WTC11 (cell line): ENCODE results near the gene C1orf174.

ENCODE experiments used
- ESRRA ChIP-seq: sonication (generic); formaldehyde crosslinking; IDR thresholded peaks from 2 replicates; pipeline ENCODE4 v1.8.1; 2022; ENCODE audit warnings: mild to moderate bottlenecking, missing genetic modification reagents, borderline replicate concordance
- MAX ChIP-seq: sonication (generic); formaldehyde crosslinking; IDR thresholded peaks from 2 replicates; pipeline ENCODE4 v1.8.0; 2022; ENCODE audit warnings: mild to moderate bottlenecking, missing genetic modification reagents
- MLX ChIP-seq: sonication (generic); formaldehyde crosslinking; IDR thresholded peaks from 2 replicates; pipeline ENCODE4 v1.8.1; 2023; ENCODE audit warnings: mild to moderate bottlenecking, missing genetic modification reagents, moderate library complexity
- SMAD4 ChIP-seq: sonication (generic); formaldehyde crosslinking; IDR thresholded peaks from 2 replicates; pipeline ENCODE4 v1.8.0; 2022; ENCODE audit warnings: mild to moderate bottlenecking, missing genetic modification reagents
- TEAD4 ChIP-seq: sonication (generic); formaldehyde crosslinking; IDR thresholded peaks from 2 replicates; pipeline ENCODE4 v1.8.0; 2022; ENCODE audit warnings: mild to moderate bottlenecking, missing genetic modification reagents
- USF2 ChIP-seq: sonication (generic); formaldehyde crosslinking; IDR thresholded peaks from 2 replicates; pipeline ENCODE4 v1.8.1; 2023; ENCODE audit warnings: mild to moderate bottlenecking, missing genetic modification reagents, moderate library complexity
- ZNF121 ChIP-seq: sonication (generic); formaldehyde crosslinking; IDR thresholded peaks from 2 replicates; pipeline ENCODE4 v1.8.0; 2023; ENCODE audit warnings: missing genetic modification reagents
- ZNF232 ChIP-seq: sonication (generic); formaldehyde crosslinking; IDR thresholded peaks from 2 replicates; pipeline ENCODE4 v1.8.0; 2022; ENCODE audit warnings: mild to moderate bottlenecking, missing genetic modification reagents
- TF ChIP-seq, protein P1 (sequence below): fragments of 200-600 bp; IDR thresholded peaks from 2 replicates; pipeline ENCODE4 v1.8.0; 2022; ENCODE audit warnings: antibody characterized with exemption
- TF ChIP-seq, protein P2 (sequence below): sonication (generic); formaldehyde crosslinking; IDR thresholded peaks from 2 replicates; pipeline ENCODE4 v1.8.1; 2023; ENCODE audit warnings: mild to moderate bottlenecking, missing genetic modification reagents, borderline replicate concordance
- TF ChIP-seq, protein P3 (sequence below): sonication (generic); formaldehyde crosslinking; IDR thresholded peaks from 2 replicates; pipeline ENCODE4 v1.8.1; 2023; ENCODE audit warnings: mild to moderate bottlenecking, missing genetic modification reagents

DNA sequence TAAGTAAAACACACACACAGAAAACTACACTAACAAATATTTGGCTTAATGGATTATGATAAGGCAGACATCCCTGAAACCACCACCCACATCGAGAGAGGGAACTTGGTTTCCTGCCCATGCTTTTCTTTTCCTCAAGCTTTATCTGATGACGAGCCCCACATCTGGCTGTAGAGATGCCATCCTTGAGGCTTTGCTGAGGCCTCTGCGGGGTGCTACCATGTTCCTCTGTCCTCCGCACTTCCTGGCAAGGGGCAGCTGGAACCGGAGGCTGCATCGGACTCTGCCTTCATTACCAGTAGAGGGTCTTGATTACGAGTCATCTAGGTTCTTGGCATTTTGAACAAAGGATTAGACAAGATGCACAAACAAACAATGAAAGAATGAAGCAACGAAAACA, 21.7 kb upstream of the C1orf174 start:
- TF ChIP-seq, protein P1, sequence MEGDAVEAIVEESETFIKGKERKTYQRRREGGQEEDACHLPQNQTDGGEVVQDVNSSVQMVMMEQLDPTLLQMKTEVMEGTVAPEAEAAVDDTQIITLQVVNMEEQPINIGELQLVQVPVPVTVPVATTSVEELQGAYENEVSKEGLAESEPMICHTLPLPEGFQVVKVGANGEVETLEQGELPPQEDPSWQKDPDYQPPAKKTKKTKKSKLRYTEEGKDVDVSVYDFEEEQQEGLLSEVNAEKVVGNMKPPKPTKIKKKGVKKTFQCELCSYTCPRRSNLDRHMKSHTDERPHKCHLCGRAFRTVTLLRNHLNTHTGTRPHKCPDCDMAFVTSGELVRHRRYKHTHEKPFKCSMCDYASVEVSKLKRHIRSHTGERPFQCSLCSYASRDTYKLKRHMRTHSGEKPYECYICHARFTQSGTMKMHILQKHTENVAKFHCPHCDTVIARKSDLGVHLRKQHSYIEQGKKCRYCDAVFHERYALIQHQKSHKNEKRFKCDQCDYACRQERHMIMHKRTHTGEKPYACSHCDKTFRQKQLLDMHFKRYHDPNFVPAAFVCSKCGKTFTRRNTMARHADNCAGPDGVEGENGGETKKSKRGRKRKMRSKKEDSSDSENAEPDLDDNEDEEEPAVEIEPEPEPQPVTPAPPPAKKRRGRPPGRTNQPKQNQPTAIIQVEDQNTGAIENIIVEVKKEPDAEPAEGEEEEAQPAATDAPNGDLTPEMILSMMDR: no peak
- TF ChIP-seq MAX (no peak), ESRRA (no peak), ZNF232 (CRISPR knock-in tag) (no peak), SMAD4 (CRISPR knock-in tag) (no peak), ZNF121 (no peak), TEAD4 (CRISPR knock-in tag) (no peak), USF2 (no peak), MLX (CRISPR knock-in tag) (no peak)
- TF ChIP-seq, protein P2, sequence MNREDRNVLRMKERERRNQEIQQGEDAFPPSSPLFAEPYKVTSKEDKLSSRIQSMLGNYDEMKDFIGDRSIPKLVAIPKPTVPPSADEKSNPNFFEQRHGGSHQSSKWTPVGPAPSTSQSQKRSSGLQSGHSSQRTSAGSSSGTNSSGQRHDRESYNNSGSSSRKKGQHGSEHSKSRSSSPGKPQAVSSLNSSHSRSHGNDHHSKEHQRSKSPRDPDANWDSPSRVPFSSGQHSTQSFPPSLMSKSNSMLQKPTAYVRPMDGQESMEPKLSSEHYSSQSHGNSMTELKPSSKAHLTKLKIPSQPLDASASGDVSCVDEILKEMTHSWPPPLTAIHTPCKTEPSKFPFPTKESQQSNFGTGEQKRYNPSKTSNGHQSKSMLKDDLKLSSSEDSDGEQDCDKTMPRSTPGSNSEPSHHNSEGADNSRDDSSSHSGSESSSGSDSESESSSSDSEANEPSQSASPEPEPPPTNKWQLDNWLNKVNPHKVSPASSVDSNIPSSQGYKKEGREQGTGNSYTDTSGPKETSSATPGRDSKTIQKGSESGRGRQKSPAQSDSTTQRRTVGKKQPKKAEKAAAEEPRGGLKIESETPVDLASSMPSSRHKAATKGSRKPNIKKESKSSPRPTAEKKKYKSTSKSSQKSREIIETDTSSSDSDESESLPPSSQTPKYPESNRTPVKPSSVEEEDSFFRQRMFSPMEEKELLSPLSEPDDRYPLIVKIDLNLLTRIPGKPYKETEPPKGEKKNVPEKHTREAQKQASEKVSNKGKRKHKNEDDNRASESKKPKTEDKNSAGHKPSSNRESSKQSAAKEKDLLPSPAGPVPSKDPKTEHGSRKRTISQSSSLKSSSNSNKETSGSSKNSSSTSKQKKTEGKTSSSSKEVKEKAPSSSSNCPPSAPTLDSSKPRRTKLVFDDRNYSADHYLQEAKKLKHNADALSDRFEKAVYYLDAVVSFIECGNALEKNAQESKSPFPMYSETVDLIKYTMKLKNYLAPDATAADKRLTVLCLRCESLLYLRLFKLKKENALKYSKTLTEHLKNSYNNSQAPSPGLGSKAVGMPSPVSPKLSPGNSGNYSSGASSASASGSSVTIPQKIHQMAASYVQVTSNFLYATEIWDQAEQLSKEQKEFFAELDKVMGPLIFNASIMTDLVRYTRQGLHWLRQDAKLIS (CRISPR knock-in tag): no peak
- TF ChIP-seq, protein P3, sequence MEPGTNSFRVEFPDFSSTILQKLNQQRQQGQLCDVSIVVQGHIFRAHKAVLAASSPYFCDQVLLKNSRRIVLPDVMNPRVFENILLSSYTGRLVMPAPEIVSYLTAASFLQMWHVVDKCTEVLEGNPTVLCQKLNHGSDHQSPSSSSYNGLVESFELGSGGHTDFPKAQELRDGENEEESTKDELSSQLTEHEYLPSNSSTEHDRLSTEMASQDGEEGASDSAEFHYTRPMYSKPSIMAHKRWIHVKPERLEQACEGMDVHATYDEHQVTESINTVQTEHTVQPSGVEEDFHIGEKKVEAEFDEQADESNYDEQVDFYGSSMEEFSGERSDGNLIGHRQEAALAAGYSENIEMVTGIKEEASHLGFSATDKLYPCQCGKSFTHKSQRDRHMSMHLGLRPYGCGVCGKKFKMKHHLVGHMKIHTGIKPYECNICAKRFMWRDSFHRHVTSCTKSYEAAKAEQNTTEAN: no peak
